MM.1S (cell line): Measurements from ENCODE around the gene OTULIN.

Experiments used
- DNase-seq: peaks from one replicate; pipeline ENCODE4 v3.0.0-alpha.2; 2015
- H2AFZ ChIP-seq: fragments of 300-600 bp; sonication (generic); 2 replicates; pipeline ENCODE4 v1.6.0; 2016; ENCODE audit warnings: antibody characterized with exemption, low read length
- H3F3A ChIP-seq: fragments of 300-600 bp; sonication (generic); 2 replicates; pipeline ENCODE4 v1.6.1; 2016; ENCODE audit warnings: mild to moderate bottlenecking, antibody characterized with exemption, low read length, moderate library complexity, mixed read lengths; ENCODE audit not compliant: insufficient read depth
- H3K27ac ChIP-seq: fragments of 300-600 bp; sonication (generic); 2 replicates; pipeline ENCODE4 v1.5.1; 2016; ENCODE audit warnings: mild to moderate bottlenecking, low read length
- H3K27me3 ChIP-seq: fragments of 300-600 bp; sonication (generic); replicated peaks from 2 replicates; pipeline ENCODE4 v1.6.0; 2016; ENCODE audit warnings: low read length; ENCODE audit not compliant: insufficient read depth
- H3K36me3 ChIP-seq: fragments of 300-600 bp; sonication (generic); replicated peaks from 2 replicates; pipeline ENCODE4 v1.6.1; 2016; ENCODE audit warnings: mild to moderate bottlenecking, low read length, mixed read lengths; ENCODE audit not compliant: insufficient read depth
- H3K4me1 ChIP-seq: fragments of 300-600 bp; sonication (generic); 2 replicates; pipeline ENCODE4 v1.6.1; 2016; ENCODE audit warnings: low read length, mixed read lengths
- H3K4me2 ChIP-seq: fragments of 300-600 bp; sonication (generic); 2 replicates; pipeline ENCODE4 v1.6.0; 2016; ENCODE audit warnings: low read depth, low read length
- H3K4me3 ChIP-seq: fragments of 300-600 bp; sonication (generic); 2 replicates; pipeline ENCODE4 v1.5.1; 2016; ENCODE audit warnings: low read length, mixed read lengths
- H3K79me2 ChIP-seq: fragments of 300-600 bp; sonication (generic); 2 replicates; pipeline ENCODE4 v1.6.1; 2016; ENCODE audit warnings: mixed run types, low read length, mixed read lengths
- H3K9ac ChIP-seq: fragments of 300-600 bp; sonication (generic); 2 replicates; pipeline ENCODE4 v1.6.1; 2016; ENCODE audit warnings: low read length, mixed read lengths
- H3K9me2 ChIP-seq: fragments of 300-600 bp; sonication (generic); replicated peaks from 2 replicates; pipeline ENCODE4 v1.6.1; 2016; ENCODE audit warnings: mild to moderate bottlenecking, low read length, mixed read lengths; ENCODE audit not compliant: insufficient read depth
- H3K9me3 ChIP-seq: fragments of 300-600 bp; sonication (generic); replicated peaks from 2 replicates; pipeline ENCODE4 v1.6.1; 2016; ENCODE audit warnings: mild to moderate bottlenecking, low read length, mixed read lengths; ENCODE audit not compliant: insufficient read depth
- H4K20me1 ChIP-seq: fragments of 300-600 bp; sonication (generic); 2 replicates; pipeline ENCODE4 v1.6.1; 2016; ENCODE audit warnings: mild to moderate bottlenecking, low read length, moderate library complexity, mixed read lengths; ENCODE audit not compliant: insufficient read depth
- EZH2 ChIP-seq: fragments of 300-600 bp; sonication (generic); optimal IDR thresholded peaks from 2 replicates; pipeline ENCODE3; 2017; ENCODE audit warnings: low read depth, mild to moderate bottlenecking, antibody characterized with exemption, low read length, mixed read lengths
- EZH2phosphoT487 ChIP-seq: fragments of 300-600 bp; sonication (generic); IDR thresholded peaks from 2 replicates; pipeline ENCODE4 v1.6.1; 2018; ENCODE audit warnings: antibody characterized with exemption, low read length
- TF ChIP-seq, protein P1 (sequence below): fragments of 300-600 bp; sonication (generic); IDR thresholded peaks from 2 replicates; pipeline ENCODE4 v1.5.1; 2016; ENCODE audit warnings: antibody characterized with exemption, low read length, mixed read lengths

Gene OTULIN

DNA sequence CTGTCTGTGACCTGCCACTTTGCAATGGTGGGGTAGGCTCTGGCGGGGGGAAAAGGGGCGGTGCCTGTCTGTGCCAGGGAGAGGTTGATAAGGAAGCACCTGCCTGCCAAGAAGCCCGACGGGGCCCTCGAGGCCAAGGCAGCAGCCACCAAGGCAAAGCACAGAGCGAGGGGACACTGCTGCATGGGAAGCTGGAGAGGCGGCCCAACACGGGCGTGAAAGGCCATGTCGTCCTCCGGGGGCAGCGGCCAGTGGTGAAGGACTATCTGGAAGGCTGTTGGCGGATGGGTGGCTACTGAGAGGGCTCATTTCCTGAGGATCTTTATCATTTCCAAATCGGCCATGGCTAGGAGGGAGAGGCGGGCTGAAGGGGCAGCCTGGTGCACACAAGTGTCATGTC lies 66.4 kb downstream of the OTULIN start:
- no peaks in the 10 kb centered on the region for H3K4me1 ChIP-seq
- H3K79me2 ChIP-seq = no peaks in the 10 kb centered on the region
- H3K36me3 ChIP-seq = no peaks in the 10 kb centered on the region
- H3K9me2 ChIP-seq = no peaks in the 10 kb centered on the region
- H3K9ac ChIP-seq = no peak overlapping the region
- H3F3A ChIP-seq = no peaks in the 10 kb centered on the region
- H4K20me1 ChIP-seq = no peaks in the 10 kb centered on the region
- H3K4me2 ChIP-seq = no peak overlapping the region
- H3K27ac ChIP-seq = no peak overlapping the region
- no peaks in the 10 kb centered on the region for H3K9me3 ChIP-seq
- no peak for DNase-seq
- H3K4me3 ChIP-seq = no peak overlapping the region
- no peaks in the 10 kb centered on the region for H3K27me3 ChIP-seq
- no peak overlapping the region for H2AFZ ChIP-seq
- TF ChIP-seq EZH2phosphoT487 (no peak), EZH2 (no peak)
- TF ChIP-seq, protein P1, sequence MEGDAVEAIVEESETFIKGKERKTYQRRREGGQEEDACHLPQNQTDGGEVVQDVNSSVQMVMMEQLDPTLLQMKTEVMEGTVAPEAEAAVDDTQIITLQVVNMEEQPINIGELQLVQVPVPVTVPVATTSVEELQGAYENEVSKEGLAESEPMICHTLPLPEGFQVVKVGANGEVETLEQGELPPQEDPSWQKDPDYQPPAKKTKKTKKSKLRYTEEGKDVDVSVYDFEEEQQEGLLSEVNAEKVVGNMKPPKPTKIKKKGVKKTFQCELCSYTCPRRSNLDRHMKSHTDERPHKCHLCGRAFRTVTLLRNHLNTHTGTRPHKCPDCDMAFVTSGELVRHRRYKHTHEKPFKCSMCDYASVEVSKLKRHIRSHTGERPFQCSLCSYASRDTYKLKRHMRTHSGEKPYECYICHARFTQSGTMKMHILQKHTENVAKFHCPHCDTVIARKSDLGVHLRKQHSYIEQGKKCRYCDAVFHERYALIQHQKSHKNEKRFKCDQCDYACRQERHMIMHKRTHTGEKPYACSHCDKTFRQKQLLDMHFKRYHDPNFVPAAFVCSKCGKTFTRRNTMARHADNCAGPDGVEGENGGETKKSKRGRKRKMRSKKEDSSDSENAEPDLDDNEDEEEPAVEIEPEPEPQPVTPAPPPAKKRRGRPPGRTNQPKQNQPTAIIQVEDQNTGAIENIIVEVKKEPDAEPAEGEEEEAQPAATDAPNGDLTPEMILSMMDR = no peak

GRCh38 chr5:14732991-14733390 lies 68.5 kb downstream of the OTULIN start:
- H3K4me2 ChIP-seq = no peak overlapping the region
- DNase-seq = no peak
- no peak overlapping the region for H3K4me3 ChIP-seq
- H3K27ac ChIP-seq = no peak overlapping the region
- no peaks in the 10 kb centered on the region for H3K36me3 ChIP-seq
- no peak overlapping the region for H3K9ac ChIP-seq
- H3K9me2 ChIP-seq = no peaks in the 10 kb centered on the region
- no peaks in the 10 kb centered on the region for H3K4me1 ChIP-seq
- H3K9me3 ChIP-seq = no peaks in the 10 kb centered on the region
- no peaks in the 10 kb centered on the region for H4K20me1 ChIP-seq
- TF ChIP-seq EZH2 = no peak
- no peak for TF ChIP-seq EZH2phosphoT487
- TF ChIP-seq, protein P1 = no peak
- no peak overlapping the region for H2AFZ ChIP-seq
- no peaks in the 10 kb centered on the region for H3K79me2 ChIP-seq
- H3K27me3 ChIP-seq = no peaks in the 10 kb centered on the region
- no peaks in the 10 kb centered on the region for H3F3A ChIP-seq

- H3K4me2 ChIP-seq = no peak overlapping the region
- H3K9me2 ChIP-seq = no peaks in the 10 kb centered on the region
- H3K27ac ChIP-seq = no peak overlapping the region
Observed at GRCh38 chr5:14733661-14734060, 69.1 kb downstream of the OTULIN start.

More at GRCh38 chr5:14733661-14734060, 69.1 kb downstream of the OTULIN start:
- H3F3A ChIP-seq = no peaks in the 10 kb centered on the region
- no peaks in the 10 kb centered on the region for H3K79me2 ChIP-seq
- H3K4me1 ChIP-seq = no peaks in the 10 kb centered on the region
- DNase-seq = no peak
- no peak overlapping the region for H3K4me3 ChIP-seq
- H3K36me3 ChIP-seq = no peaks in the 10 kb centered on the region
- no peaks in the 10 kb centered on the region for H3K27me3 ChIP-seq
- TF ChIP-seq EZH2phosphoT487 (no peak), EZH2 (no peak)
- TF ChIP-seq, protein P1 = no peak
- no peak overlapping the region for H2AFZ ChIP-seq
- H4K20me1 ChIP-seq = no peaks in the 10 kb centered on the region
- no peak overlapping the region for H3K9ac ChIP-seq
- H3K9me3 ChIP-seq = no peaks in the 10 kb centered on the region
